HG03460 (cell line): Measurements from ENCODE around the gene C5AR1.
"Not testable (repeated sequence)": the region's sequence is repeated elsewhere in the genome, so short reads cannot be mapped to it uniquely, and the experiment has no call there.

Experiments
- ATAC-seq: cut with Tn5 transposase; IDR thresholded peaks from one replicate; pipeline ENCODE4 v1.9.1; 2021; ENCODE audit not compliant: unreplicated experiment

Gene C5AR1

DNA sequence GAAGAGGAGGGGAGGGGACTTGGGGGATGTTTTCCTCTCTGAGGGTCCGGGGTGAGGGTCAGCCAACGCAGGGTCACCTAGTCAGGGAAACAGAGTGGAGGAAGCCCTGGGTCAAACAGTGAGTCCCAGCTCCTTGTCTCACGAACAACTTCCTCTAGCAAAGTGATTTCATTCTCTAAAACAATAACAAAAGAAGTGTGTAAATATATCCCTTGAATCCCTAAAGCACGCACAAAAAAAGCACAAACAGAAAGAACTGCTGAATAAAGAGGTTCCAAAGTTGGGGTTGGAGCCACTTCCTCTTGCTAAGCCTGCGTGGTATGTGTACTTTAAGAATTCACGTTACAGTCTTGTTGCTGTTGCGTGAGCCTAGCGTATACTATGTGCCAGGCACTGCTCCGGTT is 20.8 kb downstream of the C5AR1 start:
- ATAC-seq: no peak

DNA sequence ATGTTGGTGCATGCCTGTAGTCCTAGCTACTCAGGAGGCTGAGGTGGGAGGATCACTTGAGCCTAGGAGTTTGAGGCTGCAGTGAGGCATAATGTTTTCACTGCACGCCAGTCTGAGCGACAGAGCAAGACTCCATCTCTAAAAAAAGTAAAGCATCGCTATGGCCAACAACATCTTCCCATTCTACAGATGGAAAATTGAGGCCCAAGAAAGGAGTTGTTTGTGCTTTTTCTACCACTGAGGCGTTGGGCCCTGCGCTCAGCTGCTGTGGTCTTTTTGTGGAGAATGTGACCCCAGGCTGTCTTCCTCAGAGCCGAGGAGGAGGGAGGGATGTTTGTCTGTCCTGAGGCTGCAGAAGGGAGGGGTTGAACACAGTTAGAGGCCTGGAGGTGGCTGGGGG is 21.8 kb downstream of the C5AR1 start:
- ATAC-seq: no peak

DNA sequence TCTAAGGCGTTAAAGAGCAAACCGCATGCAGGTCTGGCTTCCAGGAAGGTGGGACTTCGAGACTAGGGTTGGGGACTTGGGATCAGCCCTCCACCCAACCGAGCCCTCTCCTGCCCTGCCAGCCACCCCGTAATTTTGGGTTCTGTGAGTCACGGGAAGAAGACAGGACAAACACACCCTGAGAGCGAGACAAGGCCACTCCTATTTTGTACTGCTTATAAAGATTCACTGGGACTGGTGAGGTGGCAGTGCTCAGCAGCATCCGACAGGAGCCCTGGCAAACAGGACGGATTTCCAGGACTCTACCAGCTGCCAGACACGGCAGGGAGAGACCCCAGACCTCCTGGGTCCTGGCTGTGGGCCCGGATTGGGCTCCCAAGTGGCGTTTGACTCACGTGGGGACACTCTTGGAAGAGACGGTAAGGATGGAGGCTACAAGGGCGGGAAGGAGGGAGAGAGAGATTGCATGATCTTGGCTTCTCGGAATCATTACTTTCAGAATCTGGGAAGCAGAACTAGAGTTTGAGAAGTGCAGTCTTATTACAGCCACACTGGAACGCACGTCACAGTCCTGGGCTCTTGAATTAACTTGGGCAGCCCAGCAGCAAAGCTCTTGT is 22.4 kb downstream of the C5AR1 start, which contains the start of gene C5AR2:
TSS of gene C5AR2 (plus strand) at position 245 of the 617 bp plus-strand sequence. CDS start 8,625 bp downstream, outside the sequence.
- ATAC-seq: no peak

DNA sequence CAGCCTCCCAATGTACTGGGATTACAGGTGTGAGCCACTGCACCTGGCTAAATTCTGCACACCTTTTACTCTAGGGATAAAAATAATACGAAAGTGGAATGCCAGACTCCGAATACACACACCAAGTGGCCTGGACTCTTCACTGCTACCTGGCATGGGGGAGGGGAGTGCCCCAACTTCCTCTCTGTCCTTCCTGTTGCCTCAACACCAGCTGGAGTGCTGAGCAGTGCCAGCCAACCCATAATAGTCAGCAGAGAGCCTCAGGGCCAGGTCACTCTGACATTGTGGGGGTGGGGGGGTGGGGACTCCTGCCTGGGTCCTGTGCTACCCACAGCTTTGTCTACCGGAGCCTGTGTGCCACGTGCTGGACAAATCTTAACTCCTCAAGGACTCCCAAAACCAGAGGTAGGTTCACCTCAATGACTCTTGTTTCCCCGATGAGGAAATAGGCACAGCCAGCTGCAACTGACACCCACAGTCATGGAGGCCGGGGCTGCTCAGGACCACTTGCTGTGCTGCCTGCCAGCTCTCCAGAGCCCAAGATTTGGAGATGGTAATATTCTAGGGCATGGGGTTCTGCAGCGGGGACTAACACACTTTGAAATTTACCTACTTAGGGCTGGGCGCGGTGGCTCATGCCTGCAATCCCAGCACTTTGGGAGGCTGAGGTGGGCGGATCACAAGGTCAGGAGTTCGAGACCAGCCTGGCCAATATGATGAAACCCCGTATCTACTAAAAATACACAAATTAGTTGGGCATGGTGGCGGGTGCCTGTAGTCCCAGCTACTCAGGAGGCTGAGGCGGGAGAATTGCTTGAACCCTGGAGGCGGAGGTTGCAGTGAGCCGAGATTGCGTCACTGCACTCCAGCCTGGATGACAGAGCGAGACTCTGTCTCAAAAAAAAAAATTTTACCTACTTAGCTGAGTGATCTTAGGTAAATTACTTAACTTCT is 27.4 kb downstream of the C5AR1 start:
- ATAC-seq: not testable (repeated sequence)

DNA sequence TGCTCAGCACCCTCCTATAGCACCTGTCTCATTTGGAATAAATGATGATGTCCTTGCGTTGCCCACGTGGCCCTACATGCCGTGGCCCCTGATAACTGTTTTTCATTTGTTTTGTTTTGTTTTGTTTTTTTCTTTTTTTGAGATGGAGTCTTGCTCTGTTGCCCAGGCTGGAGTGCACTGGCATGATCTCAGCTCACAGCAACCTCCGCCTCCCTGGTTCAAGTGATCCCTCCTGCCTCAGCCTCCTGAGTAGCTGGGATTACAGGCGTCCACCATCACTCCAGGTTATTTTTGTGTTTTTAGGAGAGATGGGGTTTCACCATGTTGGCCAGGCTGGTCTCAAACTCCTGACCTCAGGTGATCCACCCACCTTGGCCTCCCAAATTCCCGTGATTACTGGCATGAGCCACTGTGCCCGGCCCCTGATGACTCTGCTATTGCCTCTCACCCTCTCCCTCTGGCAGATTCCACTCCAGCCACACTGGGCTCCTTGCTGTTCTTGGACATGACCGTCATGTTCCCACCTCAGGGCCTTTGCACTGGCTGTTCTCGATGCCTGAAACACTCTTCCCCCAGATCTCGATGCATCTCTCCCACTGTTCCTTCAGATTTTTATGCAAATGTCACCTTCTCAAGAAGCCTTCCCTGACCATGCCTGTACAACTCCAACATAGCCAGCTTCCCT is 29.7 kb downstream of the C5AR1 start:
- ATAC-seq: no peak

DNA sequence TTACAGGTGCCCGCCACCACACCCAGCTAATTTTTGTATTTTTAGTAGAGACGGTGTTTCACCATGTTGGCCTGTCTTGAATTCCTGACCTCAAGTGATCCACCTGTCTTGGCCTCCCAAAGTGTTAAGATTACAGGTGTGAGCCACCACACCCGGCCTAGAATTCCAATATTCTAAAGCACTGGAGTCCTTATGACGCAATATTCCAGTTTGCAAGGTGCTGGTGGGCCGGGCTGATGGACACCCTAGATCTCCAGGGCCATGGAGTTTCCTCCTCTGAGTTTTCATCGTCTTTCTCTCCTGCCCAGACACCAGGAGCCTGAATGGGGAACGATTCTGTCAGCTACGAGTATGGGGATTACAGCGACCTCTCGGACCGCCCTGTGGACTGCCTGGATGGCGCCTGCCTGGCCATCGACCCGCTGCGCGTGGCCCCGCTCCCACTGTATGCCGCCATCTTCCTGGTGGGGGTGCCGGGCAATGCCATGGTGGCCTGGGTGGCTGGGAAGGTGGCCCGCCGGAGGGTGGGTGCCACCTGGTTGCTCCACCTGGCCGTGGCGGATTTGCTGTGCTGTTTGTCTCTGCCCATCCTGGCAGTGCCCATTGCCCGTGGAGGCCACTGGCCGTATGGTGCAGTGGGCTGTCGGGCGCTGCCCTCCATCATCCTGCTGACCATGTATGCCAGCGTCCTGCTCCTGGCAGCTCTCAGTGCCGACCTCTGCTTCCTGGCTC is 31.0 kb downstream of the C5AR1 start:
- ATAC-seq: no peak

DNA sequence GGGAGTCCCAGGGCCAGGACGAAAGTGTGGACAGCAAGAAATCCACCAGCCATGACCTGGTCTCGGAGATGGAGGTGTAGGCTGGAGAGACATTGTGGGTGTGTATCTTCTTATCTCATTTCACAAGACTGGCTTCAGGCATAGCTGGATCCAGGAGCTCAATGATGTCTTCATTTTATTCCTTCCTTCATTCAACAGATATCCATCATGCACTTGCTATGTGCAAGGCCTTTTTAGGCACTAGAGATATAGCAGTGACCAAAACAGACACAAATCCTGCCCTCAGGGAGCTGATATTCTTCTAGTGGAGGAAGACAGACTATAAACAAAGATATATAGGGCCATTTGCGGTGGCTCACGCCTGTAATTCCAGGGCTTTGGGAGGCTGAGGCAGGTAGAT is 32.1 kb downstream of the C5AR1 start:
- no peak for ATAC-seq

DNA sequence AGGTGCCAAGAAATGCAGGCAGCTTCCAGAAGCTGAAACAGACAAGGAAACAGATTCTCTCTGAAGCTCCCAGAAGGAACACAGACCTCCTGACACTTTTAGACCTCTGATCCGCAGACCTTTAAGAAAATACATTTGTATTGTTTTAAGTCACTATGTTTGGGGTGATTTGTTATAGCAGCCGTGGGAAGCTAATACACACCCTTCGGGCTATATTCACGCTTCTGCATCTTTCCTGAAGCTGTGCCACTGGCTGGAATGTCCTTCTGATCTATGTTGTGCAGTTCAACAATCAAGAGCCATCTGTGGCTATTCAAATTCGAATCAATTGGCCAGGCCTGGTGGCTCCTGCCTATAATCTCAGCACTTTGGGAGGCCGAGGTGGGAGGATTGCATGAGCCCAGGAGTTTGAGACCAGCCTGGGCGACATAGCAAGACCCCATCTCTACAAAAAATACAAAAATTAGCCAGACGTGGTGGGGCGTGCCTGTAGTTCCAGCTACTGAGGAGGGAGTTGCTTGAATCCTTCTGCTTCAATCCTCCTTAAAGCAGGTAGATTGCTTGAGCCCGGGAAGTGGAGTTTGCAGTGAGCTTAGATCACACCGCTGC is 33.6 kb downstream of the C5AR1 start:
- ATAC-seq: no peak

DNA sequence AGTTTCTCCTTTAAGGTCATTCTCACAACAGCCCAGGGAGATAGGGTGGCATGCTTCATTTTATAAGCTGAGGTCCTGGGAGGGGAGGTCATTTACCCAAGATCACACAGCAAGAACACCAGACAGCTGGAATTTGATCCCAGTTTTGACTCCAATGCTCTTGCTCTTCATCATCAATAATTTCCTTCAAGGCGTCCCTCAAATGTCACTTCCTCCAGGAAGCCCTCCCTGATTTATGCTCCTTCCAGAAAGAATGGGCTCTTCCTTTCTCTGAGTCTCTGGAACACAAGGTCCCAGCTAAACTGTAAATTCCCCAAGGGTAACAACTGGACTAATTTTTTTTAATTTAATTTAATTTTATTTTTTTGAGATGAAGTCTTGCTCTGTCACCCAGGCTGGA is 34.8 kb downstream of the C5AR1 start:
- ATAC-seq: no peak

DNA sequence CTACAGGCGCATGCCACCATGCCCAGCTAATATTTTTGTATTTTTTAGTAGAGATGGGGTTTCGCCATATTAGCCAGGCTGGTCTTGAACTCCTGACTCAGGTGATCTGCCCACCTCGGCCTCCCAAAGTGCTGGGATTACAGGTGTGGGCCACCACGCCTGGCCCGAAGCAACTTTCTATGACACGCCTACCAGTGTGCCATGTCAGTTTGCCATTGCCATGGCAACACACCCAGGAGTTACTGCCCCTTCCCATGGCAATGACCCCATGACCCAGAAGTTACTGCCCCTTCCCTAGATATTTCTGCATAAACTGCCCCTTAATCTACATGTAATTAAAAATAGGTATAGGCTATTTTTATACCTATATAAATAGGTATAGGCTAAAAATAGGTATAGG is 36.4 kb downstream of the C5AR1 start:
- not testable (repeated sequence) for ATAC-seq

DNA sequence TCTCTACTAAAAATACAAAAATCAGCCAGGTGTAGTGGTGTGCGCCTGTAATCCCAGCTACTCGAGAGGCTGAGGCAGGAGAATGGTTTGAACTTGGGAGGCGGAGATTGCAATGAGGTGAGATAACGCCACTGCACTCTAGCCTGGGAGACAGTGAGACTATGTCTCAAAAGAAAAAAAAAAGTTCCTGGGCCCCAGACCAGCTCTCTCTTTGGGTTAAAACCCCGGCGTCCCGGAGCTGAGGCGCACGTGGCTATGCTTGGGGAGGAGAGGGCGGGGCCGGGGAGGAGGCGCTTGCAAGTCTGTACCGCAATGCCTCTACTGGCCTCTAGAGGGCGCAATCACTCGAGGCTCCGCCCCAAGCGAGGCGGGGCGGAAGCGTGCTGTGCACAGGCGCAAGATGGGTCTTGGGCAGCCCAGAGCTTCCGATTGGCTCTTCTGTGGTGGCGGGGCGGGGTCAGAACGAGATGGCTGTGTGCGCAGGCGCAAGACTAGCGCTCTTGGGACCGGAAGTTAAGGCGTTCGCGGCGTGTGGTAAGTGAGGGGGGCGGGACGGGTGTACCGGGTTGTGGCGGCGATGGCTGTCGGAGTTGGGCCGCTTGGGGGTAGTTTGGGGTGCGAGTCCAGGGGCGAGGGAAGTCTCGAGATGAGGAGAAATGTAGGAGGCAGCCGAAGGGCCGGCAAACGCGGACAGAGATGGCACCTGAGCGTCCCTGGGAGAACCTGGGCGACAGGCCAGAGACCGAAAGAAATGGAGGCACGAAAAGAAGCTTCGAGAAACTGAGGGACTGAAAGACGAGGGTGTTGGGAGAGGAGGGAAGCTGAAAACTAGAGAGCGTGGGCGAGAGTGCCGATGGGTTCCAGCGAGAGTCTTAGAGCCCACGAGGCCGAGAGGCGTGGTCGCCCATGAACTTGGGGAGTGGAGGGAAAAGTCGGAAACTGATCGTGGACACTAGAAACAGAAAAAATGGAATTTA is 39.4 kb downstream of the C5AR1 start, which contains the start of gene DHX34:
TSS of gene DHX34 (plus strand) at position 497 of the 977 bp plus-strand sequence. CDS start 3,716 bp downstream, outside the sequence.
- peak; percentile 94 for ATAC-seq

DNA sequence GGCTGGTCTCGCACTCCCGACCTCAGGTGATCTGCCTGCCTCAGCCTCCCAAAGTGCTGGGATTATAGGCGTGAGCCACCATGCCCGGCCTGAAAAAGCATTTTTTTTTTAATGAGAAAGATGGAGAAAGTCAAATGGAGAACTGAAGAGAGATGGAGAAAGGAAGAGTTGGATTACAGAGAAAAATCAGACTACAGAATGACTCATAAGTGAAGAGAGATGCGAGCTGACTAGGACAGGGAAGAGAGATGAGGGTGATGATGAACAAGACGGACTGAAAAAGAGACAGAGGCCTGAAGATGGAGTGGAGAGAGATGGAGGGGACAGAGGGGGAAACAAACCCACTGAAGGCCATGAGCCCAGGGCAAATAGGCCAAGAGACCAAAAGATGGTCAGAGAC is 41.0 kb downstream of the C5AR1 start:
- ATAC-seq: no peak

DNA sequence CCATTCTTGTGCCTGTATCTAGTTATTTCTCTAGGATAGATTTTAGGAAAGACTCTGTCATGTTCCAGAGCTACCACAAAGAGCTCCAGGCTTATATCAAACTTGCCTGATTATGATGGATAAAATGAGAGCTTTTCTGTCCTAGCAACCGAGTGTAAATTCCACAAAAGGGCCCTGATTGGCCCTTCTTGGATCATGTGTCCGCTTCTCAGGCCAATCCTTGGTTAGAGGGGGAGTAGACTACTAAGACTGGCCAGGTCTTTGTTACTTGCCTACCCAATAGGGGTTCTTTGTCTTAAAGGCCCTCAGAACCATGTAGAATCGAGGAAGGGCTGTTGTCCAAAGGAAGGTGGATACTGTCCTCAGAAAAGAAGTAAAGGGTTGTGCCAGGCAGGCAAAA is 41.9 kb downstream of the C5AR1 start:
- no peak for ATAC-seq

DNA sequence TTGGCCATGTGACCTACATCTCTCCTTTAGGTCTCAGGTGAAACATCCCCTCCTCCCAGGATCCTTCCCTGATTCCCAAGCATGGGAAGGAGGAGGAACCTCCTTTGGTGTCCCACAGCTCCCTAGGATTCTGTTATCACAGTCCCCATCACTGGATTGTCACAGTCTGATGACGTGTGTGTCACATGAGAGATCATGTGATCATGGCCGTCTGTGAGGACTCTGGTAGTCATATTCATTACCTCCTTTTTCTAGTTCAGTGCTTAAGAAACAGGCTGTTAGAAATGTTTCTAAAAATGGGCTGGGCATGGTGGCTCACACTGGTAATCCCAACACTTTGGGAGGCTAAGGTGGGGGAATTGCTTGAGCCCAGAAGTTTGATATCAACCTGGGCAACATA is 42.4 kb downstream of the C5AR1 start:
- no peak for ATAC-seq

DNA sequence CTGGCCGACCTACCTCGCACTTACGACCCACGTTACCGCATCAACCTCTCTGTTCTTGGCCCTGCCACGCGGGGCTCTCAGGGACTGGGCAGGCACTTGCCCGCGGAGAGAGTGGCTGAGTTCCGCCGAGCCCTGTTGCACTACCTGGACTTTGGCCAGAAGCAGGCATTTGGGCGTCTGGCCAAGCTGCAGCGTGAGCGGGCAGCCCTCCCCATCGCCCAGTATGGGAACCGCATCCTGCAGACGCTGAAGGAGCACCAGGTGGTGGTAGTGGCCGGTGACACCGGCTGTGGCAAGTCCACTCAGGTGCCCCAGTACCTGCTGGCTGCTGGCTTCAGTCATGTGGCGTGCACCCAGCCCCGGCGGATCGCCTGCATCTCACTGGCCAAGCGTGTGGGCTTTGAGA is 43.6 kb downstream of the C5AR1 start:
- ATAC-seq: no peak

DNA sequence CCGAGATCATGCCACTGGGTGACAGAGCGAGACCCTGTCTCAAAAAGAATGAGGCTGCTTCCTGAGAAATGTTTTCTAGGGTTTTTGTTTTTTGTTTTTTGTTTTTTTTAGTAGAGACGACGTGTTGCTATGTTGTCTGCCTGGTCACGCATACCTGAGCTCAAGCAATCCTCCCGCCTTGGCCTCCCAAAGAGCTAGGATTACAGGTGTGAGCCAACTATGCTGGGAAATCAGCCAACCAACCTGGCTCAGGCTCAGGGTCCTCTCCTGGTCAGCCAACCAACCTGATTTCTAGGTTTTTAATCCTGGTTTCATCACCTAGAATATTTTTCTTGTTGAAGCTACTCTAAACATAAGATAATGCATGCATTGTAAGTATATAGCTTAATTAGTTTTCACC is 47.2 kb downstream of the C5AR1 start:
- no peak for ATAC-seq

DNA sequence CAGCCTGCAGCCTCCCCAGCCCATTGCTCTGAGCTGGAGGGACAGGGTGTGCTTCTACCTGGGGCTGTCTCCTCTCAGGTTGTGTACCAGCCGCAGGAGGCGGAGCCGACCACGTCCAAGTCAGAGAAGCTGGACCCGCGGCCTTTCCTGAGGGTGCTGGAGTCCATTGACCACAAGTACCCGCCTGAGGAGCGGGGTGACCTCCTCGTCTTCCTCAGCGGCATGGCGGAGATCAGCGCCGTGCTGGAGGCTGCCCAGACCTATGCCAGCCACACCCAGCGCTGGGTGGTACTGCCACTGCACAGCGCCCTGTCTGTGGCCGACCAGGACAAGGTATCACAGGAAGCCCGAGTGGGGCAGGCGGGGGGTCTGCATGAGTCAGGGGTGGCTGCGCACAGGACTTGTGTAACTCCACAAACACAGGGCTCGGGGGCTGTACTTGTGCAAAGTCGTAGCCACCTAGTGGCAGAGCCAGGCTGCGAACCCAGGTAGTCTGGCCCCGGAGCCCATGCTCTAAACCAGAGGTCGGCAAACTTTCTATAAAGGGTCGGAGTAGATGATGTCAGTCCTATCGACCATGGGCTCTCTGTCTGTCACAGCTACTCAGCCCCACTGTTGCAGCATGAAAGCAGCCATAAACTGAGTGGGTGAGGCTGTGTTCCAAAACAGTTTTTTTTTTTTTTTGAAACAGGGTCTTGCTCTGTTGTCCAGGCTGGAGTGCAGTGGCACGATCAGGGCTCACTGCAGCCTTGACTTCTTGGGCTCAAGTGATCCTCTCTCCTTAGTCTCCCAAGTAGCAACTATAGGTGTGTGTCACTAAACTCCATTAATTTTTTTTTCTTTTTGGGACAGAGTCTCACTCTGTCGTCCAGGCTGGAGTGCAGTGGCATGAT is 48.4 kb downstream of the C5AR1 start:
- ATAC-seq: no peak

DNA sequence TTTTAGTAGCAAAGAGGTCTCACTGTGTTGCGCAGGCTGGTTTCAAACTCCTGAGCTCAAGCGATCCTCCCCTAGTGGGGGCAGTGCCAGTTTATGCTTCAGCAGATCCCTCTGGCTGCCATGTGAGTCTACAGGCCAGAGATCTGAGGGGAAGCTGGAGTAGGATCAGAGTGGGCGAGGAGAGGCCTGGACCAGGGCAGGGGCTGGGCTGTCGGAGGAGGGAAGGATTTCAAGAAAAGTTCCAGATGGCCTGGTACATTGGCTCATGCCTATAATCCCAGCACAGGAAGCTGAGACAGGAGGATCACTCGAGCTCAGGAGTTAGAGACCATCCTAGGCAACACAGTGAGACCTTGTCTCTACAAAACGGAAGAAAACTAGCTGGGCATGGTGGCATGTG is 49.3 kb downstream of the C5AR1 start:
- ATAC-seq: no peak
